ENCODE measurements around the gene SLC16A4. TPM values are rescaled to one million over a fixed set of nuclear protein-coding genes. Genes with fewer than 3 reads are reported as not detected.

SLC16A4 gene
- total RNA-seq, 1 donor from 2014 or later = 0.96 TPM

DNA sequence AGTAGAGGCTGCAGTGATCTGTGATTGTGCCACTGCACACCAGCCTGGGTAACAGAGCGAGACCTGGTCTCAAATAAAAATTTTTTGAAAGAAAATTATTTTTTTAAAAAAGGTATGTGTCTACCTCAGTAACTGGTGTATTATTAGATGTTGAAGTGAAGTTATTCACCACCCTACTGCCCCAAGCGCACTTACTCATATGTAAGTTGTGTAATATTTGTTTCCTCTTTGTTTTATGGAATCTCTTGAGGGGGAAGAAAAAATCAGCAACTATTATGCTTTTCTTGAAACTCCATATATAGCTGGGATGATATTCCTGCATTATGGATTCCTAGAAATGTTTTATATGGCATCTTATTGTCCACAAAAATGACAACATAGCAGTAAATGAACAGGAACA, 30.4 kb downstream of the SLC16A4 start:
- TF ChIP-seq, protein P1, sequence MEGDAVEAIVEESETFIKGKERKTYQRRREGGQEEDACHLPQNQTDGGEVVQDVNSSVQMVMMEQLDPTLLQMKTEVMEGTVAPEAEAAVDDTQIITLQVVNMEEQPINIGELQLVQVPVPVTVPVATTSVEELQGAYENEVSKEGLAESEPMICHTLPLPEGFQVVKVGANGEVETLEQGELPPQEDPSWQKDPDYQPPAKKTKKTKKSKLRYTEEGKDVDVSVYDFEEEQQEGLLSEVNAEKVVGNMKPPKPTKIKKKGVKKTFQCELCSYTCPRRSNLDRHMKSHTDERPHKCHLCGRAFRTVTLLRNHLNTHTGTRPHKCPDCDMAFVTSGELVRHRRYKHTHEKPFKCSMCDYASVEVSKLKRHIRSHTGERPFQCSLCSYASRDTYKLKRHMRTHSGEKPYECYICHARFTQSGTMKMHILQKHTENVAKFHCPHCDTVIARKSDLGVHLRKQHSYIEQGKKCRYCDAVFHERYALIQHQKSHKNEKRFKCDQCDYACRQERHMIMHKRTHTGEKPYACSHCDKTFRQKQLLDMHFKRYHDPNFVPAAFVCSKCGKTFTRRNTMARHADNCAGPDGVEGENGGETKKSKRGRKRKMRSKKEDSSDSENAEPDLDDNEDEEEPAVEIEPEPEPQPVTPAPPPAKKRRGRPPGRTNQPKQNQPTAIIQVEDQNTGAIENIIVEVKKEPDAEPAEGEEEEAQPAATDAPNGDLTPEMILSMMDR (conservative IDR thresholded peaks at IDR 0.05) = no peak
- Mint-ChIP-seq H3K9me3 (no peaks in the 10 kb centered on the region), H3K27ac (ENCODE audit: unreplicated experiment) (no peak overlapping the region), H3K4me3 (no peak overlapping the region), H3K27me3 (ENCODE audit: low read depth) (no peaks in the 10 kb centered on the region), H3K36me3 (ENCODE audit: low read depth) (peaks cover 20% of the 10 kb centered on the region), H3K4me1 (peaks cover 24% of the 10 kb centered on the region)
- no peak for DNase-seq (ENCODE audit: low read depth, low spot score)

DNA sequence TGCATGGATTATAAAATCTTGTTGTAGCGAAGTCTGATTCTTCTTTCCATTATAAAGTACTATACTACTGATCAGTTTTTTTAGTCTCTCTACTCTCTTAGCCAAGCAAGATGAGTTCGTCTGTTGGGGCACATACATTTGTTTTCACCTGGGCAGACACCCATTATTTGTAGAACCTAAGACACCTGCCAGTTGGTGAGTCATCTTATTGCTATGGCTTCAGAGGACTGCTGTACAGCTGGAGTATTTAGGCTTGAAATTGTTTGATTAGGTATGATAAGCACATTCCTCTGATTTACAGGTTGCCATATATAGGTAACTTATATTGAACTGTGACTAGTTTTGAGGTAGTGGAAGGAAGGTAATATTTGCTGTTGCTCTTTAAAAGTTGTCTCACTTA, 34.4 kb downstream of the SLC16A4 start:
- TF ChIP-seq, protein P1 (conservative IDR thresholded peaks at IDR 0.05) = no peak
- H3K4me3 Mint-ChIP-seq = no peak overlapping the region
- no peaks in the 10 kb centered on the region for H3K9me3 Mint-ChIP-seq
- no peak for DNase-seq (ENCODE audit: low read depth, low spot score)
- peaks cover 9% of the 10 kb centered on the region for H3K36me3 Mint-ChIP-seq (ENCODE audit: low read depth)
- H3K27me3 Mint-ChIP-seq (ENCODE audit: low read depth) = no peaks in the 10 kb centered on the region
- no peak overlapping the region for H3K27ac Mint-ChIP-seq (ENCODE audit: unreplicated experiment)
- H3K4me1 Mint-ChIP-seq = peaks cover 13% of the 10 kb centered on the region

DNA sequence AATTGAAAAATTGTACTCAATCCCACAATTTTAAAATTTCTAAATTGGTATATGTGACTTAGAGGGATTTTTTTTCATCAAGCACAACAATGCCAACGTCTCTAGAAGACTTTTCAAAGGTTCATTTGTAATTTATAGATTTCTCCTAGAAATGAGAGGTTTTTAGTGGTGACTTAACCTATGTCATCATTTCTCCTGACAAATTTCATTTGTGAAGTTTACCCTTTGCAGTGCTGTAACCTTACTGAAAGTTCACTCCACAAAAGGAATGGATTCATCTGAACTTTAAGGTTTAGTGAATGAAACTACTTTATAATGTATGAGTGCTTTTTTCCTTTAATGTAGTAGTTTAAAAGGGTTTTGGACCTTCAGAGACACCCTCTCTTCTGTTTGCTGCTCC, 35.5 kb downstream of the SLC16A4 start:
- Mint-ChIP-seq H3K36me3 (ENCODE audit: low read depth) (peaks cover 5% of the 10 kb centered on the region), H3K27me3 (ENCODE audit: low read depth) (no peaks in the 10 kb centered on the region), H3K4me1 (peaks cover 20% of the 10 kb centered on the region), H3K4me3 (no peak overlapping the region), H3K9me3 (no peaks in the 10 kb centered on the region), H3K27ac (ENCODE audit: unreplicated experiment) (no peak overlapping the region)
- TF ChIP-seq, protein P1 (conservative IDR thresholded peaks at IDR 0.05) = no peak
- DNase-seq (ENCODE audit: low read depth, low spot score) = no peak

DNA sequence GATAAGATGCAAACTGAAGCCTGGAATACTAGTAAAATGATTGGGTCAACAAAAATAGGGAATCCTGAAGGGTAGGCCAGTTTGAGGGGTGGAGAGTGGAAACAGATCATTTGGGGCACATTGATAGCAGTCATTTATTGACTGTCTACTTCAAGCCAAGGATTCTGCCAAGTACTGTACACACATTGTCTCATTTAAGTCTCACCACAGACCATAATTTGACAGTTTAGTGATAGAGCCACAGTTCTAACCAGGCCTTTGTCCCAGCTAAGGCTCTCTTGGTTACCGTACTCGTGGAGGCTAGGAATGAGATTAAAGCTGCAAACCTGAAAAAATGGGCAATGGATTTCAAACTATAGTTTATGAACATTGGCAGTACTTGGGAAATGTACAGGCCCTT, 40.5 kb downstream of the SLC16A4 start:
- no peak overlapping the region for H3K4me3 Mint-ChIP-seq
- DNase-seq (ENCODE audit: low read depth, low spot score) = no peak
- peaks cover 2% of the 10 kb centered on the region for H3K36me3 Mint-ChIP-seq (ENCODE audit: low read depth)
- H3K27ac Mint-ChIP-seq (ENCODE audit: unreplicated experiment) = peak overlapping the region; percentile 1
- H3K9me3 Mint-ChIP-seq = no peaks in the 10 kb centered on the region
- no peaks in the 10 kb centered on the region for H3K27me3 Mint-ChIP-seq (ENCODE audit: low read depth)
- TF ChIP-seq, protein P1 (conservative IDR thresholded peaks at IDR 0.05) = no peak
- H3K4me1 Mint-ChIP-seq = peaks cover 45% of the 10 kb centered on the region

DNA sequence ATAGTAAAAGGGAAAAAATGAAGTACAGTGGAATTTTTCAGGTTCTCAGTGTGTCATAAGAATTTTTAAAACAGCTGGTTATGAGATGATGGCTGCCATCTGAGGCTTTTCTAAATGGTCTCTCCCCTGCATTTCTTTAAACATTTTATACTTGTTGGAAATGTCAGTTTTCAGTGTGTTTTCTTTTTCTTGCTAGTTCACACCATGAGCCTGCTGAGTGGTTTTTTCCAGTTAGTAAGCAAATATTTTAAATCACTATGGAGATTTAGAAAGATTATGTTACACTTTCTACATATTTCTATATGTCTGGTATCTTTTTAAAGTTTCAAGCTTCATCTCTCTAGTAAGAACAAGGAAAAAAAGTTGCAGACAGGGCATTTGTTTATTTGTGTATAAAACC, 42.1 kb downstream of the SLC16A4 start:
- DNase-seq (ENCODE audit: low read depth, low spot score) = no peak
- no peak overlapping the region for H3K4me3 Mint-ChIP-seq
- H3K36me3 Mint-ChIP-seq (ENCODE audit: low read depth) = peaks cover 3% of the 10 kb centered on the region
- H3K27me3 Mint-ChIP-seq (ENCODE audit: low read depth) = no peaks in the 10 kb centered on the region
- no peak overlapping the region for H3K27ac Mint-ChIP-seq (ENCODE audit: unreplicated experiment)
- peaks cover 57% of the 10 kb centered on the region for H3K4me1 Mint-ChIP-seq
- TF ChIP-seq, protein P1 (conservative IDR thresholded peaks at IDR 0.05) = no peak
- H3K9me3 Mint-ChIP-seq = no peaks in the 10 kb centered on the region

DNA sequence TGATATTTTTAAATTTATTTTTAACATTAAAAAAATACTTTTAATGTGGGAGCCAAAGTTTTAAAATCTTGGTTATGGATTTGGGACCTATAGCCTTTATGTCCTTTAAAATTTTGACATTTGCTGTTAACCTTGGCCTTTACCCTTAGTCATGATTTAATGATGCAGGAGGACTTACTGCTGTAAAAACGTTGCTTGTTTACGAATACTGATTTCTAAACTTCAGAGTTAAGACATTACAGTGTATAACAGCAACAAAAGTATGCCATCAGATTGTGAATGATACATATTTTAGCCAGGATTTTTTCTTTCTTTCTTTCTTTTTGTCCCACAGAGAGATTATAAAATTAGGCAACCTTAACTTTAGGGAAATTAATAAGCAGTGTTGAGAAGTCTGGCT, 42.8 kb downstream of the SLC16A4 start:
- Mint-ChIP-seq H3K4me3 (no peak overlapping the region), H3K36me3 (ENCODE audit: low read depth) (peaks cover 3% of the 10 kb centered on the region), H3K9me3 (no peaks in the 10 kb centered on the region), H3K27ac (ENCODE audit: unreplicated experiment) (no peak overlapping the region), H3K4me1 (peaks cover 65% of the 10 kb centered on the region), H3K27me3 (ENCODE audit: low read depth) (no peaks in the 10 kb centered on the region)
- DNase-seq (ENCODE audit: low read depth, low spot score) = no peak
- TF ChIP-seq, protein P1 (conservative IDR thresholded peaks at IDR 0.05) = no peak
